HG02763 (cell line): ENCODE data around the gene SPNS2.

Experiments
- ATAC-seq: cut with Tn5 transposase; IDR thresholded peaks from one replicate; pipeline ENCODE4 v1.9.1; 2021; ENCODE audit warnings: mild to moderate bottlenecking, moderate library complexity; ENCODE audit not compliant: unreplicated experiment

Gene SPNS2

DNA sequence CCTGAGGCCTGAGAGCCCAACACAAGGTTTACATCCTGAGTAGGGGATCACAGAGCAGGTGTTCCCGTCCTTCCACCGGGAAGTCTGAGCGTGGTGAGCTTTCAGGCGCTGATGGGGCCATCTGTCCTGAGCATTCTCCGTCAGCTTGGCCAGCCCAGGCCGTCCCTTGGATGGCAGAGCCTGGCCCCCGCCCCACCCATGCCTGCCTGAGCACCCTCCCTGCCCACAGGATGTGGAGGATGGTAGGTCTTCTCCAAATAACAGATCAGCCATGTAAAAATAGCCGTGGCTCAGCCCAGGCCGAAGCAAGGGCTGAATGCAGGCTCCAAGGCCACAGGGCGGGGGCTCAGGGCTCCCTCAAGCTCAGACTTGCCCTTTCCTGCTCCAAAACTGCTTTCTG is 20.2 kb downstream of the SPNS2 start:
- no peak for ATAC-seq

GRCh38 chr17:4519361-4519788 is 20.7 kb downstream of the SPNS2 start:
- ATAC-seq, result no peak

DNA sequence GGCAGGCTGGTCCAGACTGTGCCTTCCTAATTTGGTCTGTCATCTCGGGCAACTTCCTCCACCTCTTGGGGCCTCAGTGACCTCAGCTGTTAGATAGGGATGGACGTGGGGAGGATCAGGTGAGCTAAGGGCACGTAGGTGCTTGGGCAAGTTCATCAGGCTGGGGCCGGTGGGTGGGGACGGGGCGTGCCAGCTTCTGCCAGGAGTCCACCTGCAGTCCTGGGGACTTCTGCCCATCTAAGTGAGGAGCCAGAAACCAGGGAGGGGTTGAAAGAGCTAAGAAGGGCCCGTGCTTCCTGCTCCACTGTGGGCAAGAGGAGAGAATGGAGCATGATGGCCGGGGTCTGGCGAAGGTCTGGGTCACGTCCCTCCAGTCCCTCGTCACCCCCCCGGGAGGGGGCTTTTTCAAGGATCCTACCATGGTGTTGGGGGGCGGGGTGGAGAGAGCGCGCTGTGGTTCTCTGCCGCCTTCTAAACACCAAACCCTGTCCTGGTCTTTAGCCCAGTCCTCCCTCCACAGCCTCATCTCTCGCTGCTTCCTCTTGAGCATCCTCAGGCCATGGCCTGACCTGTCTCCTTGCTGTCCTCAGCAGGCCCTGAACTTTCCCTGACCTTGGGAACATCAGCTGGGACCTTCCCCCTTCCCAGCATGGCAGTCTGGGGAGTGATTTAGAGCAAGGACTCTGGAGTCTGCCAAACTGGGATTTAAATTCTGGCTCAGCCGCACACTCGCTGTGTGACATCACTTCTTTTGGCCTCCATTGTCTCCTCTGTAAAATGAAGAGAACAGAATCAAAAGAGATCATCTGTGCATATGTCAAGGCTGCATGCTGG is 21.6 kb downstream of the SPNS2 start:
- ATAC-seq, result no peak

DNA sequence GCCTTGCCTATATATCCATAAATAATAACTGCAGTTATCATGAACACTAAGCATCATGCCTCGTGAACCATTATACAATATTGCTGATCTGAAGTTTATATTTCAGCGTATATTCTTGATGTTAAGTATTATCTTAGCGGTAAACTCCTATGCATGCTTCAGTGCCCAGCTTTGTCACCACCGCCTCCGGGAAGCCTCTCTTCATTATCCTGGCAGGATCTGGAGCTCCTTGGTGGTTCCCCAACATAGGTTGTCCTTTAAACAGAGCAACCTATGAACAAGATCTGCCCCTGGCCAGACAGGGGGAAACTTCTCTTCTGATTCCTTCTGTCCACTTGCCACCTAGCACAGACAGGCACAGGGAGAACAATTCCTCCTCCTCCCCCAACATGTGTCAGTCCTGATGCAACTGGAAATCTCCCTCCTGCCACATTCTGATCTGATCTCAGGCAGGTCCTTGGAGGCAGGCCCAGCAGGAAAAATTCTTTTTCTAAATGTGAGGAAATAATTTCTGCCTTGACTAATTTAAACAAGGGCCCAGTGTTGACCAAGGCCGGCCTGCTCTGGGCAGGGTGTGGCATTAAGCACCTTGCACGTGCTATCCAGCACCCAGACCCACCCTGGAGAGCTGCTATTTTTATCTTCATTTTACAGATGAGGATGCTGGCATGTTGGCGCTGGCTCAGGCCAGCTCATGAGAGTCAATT is 22.4 kb downstream of the SPNS2 start:
- no peak for ATAC-seq

GRCh38 chr17:4522661-4523060 is 24.0 kb downstream of the SPNS2 start:
- no peak for ATAC-seq

DNA sequence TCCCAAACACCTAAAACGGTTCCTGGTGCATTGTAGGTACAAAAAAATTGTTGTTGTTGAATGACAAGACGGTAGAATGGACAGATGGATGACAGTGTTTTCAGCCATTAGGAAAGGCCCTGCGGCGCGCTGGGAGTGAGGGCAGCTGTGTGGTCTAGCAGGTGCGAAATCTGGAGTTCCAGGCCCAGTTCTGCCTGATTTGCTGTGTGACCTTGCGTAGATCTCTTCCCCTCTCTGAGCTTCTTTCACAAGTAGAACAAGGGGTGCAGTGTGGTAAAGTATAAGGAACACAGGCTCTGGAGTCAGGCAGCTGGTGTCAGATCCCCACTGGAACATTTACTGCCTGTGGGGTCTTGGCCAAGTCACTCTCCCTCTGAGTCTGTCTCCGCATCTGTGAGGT is 25.3 kb downstream of the SPNS2 start:
- ATAC-seq, result no peak

- no peak for ATAC-seq
Measured at GRCh38 chr17:4525691-4526397, 27.2 kb downstream of the SPNS2 start.

DNA sequence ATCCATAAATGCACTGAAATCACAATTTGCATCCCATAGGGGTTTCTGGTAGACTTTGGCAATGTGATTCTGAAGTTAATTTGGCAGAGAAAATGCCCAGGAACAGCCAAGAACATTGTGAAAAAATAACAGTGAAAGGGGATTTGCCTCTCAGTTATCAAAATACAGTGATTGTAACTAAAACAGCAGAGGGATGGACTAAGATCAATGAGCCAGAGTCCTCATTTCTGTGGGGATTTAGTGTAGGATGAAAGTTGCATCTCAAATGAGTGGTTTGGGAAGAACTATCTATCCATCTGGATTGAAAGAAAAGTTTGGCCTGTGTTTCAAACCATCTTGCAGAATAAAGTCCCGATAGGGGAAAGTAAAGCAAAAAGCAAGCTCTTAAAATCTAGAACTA is 28.5 kb downstream of the SPNS2 start:
- ATAC-seq, result no peak

- ATAC-seq, result no peak
Measured at GRCh38 chr17:4527566-4528125, 29.0 kb downstream of the SPNS2 start.

- ATAC-seq, result no peak
Measured at GRCh38 chr17:4529533-4530152, 31.0 kb downstream of the SPNS2 start.

GRCh38 chr17:4530799-4531730 is 32.4 kb downstream of the SPNS2 start:
- no peak for ATAC-seq

DNA sequence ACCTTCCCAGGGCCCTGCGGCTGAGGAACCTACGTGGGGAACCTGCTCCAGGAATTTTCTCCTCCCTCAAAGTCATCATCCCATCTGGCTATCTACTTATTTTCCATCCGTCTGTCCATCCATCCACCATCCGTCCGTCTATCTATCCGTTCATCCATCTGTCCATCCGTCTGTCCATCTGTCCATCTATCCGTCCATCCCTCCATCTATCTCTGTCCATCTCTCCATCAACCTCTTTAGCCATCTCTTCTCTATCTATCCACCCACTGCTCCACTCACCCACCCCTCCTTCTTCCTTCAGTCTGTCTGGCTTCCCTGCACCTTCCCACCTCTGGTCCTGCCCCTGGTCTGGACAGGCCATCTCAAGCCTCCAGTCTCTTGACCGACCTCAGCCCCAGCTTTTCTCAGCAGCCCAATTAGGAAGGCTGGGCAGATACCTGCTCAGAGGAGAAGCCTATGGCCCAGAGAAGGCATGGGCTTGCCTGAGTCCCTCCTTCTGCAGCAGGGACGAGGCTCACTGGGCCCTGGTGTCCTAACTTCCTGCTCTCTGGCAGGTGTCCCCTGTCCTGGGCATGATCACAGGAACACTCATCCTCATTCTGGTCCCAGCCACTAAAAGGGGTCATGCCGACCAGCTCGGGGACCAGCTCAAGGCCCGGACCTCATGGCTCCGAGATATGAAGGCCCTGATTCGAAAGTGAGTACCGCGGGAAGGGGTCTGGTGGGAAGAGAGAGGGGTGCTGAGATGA is 33.5 kb downstream of the SPNS2 start:
- ATAC-seq, result no peak

GRCh38 chr17:4532860-4533522 is 34.3 kb downstream of the SPNS2 start:
- no peak for ATAC-seq

DNA sequence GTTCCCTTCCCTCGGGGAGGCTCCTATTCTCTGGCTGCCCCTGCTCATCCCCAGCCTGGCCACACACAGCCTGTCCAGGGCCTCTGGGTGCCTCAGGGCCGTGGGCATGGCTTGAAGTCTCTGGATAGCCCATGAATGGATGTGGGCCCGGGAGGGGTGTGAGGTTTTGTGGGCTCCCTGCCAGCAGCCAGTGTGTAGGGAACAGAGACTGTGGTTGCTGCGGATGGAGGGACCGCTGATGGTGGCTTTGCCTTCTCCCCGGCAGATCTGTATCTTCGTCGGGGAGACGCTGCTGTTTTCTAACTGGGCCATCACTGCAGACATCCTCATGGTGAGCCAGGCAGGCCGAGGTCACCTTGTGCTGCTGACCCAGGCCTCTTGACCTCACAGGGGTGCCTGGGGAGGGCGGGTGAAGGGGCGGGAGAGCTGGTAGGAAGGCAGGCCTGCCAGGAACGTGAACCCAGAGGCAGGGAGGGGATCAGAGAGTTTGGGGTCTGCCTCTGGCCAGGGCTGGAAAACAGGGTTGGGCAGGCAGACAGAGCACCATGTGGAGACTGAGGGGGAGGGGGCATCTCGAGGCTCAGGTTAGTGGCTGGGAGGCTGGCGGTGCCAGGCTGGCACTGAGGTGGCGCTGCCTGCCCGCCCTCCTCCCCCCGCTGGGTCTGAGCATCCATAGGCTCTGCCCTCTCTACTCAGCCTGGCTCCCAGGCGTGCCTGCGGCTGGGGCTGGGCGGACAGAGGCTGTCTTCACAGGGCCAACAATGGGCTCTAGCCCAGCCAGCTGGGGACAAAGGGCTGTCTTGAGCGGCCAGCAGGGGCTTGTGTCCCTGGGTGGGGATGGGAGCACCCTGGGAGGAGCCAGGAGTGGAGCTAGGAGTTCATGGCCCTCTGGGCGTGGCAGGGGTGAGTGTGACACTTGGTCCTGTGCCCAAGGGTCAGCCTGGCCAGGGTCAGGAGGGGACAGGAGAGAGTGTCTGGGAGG is 35.1 kb downstream of the SPNS2 start:
- no peak for ATAC-seq

- no peak for ATAC-seq
Measured at GRCh38 chr17:4534515-4534914, 35.8 kb downstream of the SPNS2 start.

DNA sequence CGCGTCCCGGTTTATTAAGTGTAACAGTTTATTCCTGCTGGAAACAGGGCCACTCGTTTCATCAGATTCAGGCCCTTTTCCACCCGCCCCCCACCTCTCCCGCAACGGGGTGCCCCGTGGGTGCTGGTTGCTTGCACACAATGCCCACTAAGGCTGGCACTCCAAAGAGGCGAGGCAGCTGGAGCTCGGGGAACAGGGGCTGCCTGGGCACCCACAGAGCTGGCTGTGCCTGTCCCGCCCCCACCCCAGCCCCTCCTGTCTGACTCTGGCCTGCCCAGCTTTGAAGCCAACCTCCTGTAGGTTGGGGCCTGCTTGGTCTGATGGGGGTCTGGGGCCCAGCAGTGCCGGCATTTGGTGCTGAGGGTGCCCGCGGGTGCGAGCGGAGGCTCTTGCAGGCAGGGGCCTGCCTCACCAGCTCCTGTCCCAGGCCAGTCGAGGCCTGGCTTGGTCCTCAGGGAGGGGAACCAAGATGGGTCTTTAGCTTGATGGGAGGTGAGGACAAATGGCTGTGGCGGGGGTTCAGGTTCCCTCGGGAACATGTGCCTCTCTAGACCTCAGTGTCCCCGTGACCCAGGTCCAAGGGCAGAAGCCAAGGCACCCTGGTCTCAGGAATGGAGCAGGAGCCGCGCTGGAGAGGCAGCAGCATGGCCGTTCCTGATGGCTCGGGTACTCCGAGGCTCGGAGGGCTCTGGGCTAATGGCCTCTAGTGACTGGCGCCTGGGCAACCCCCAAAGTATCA is 36.4 kb downstream of the SPNS2 start:
- no peak for ATAC-seq
